ENCODE measurements around the gene GRIA4. TPM values are rescaled to one million over a fixed set of nuclear protein-coding genes. Genes with fewer than 3 reads are reported as not detected.
"Not testable (repeated sequence)": the region's sequence is repeated elsewhere in the genome, so short reads cannot be mapped to it uniquely, and the experiment has no call there.

Gene GRIA4
- polyA plus RNA-seq, 5 donors: 0.38 to 0.69 (median 0.51) TPM

DNA sequence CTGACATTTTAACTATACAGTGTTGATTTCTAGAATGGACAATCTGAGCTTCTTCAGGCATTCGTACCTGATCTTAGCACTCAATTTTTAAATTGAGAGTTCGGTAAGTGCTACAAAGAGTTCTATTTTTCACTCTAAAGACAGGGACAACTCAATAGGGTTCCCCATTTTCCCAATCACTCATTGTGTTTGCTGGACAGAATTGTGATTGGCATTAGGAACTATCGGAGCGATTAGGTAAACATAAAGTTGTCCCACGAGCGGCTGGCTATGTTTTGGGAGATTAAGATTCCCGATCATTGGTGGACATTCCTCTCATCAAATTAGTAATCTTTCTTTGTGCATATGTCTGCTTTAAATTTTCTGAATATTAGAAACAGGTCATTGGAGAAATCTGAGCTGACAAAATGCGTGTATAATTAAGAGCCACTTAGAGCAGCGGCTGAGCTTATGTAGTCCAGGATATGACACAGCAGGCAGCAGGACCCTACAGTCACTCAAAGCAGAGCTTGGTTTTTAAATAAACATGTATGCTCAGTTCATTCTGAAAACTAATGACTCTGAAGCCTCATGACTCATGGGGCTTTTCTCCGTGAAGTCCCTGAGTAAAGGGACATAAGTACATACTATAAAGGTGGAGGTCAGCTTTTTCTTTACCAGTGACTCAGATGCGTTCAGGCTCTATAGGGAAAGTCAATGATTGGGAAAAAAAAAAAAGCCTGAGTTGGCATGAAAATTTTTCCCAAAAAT is 109.4 kb downstream of the GRIA4 start:
- DNase-seq: no peak

DNA sequence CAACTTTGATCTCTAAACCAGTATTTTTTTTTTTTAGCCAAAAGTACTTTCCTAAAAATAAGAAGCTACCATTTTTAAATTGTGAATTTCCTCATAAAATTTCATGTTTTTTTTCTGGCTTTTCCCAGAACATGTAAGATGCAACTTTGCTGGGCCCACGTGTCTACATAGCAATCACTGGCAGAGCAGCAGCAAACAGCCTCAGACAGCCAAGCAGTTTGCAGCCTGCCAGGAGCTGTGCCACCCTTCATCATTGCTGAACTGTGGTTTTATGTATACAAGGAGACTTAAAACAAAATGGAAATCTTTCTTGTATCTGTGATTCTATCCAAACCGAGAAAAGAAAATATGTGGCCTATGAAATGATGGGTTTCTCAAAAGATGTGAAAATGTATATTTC is 110.2 kb downstream of the GRIA4 start:
- no peak for DNase-seq

DNA sequence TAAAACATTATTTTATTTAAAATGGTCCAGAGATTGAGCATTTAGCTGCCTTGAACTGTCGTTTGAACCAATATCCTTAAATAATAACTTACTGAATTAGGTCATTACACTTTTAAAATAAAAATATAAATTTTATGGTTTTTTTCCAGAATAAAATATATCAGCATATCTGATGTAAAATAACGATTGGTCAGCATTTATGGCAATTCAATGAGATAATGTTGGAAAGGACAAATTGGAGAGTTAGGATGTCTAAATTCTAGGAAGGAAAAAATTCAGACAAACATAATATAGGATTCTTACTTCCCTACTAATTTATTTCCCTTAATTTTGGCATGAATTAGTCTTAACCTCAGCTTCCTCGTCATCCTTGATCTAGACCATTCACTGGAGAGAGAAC is 113.4 kb downstream of the GRIA4 start:
- no peak for DNase-seq

DNA sequence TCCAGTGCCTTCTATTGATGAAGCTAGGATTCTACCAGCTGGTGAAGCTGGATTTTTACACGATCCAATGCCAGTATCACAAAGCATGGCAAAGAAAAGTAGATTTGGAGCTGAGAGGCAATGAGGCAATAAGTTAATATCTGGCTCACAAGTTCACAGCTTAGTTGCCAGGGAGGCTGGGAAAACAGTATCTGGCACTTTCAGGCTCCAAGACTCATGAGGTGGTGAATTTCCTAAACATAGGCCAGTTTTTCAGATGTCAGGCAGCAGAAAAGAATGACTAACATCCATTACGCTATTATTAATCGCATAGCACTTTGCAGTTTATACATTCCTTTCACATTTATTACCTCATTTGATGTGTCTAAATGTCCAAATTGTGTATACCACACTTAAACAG is 122.7 kb downstream of the GRIA4 start:
- no peak for DNase-seq

DNA sequence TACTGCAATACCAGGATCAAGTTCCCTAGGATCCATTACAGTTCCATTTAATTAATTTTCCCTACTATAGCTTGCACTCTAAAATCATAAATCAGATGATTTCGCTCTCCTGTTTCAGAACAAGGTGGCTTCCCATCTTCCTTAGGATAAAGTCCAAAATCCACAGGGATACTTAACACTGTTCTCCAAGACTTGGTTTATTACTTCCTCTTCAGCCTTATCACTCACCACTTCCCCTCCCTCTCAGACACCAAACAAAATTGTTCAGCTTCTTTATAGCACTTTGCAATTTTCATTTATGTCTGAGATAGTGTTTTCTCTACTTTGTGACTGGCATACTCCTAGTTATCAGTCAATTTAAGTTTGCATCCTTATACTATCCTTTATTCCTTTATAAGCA is 124.6 kb downstream of the GRIA4 start:
- DNase-seq: no peak

DNA sequence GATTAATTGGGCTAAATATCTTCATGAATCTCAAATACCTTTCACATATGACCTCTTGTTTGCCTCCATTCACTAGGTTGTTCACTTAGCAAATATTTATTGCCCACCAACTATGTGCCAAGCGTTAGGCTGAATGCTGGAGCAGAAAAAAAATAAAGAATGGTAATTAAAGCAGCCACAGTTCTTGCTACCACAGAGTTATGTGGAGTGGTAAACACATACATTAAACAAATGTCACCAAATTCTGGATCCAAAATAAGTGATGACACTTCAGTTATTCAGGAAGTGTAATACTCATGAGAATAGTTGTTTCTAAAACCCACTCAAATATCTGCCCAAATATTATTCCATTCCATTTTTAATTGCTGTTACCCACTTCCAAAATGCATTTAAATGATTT is 128.4 kb downstream of the GRIA4 start:
- DNase-seq: no peak

DNA sequence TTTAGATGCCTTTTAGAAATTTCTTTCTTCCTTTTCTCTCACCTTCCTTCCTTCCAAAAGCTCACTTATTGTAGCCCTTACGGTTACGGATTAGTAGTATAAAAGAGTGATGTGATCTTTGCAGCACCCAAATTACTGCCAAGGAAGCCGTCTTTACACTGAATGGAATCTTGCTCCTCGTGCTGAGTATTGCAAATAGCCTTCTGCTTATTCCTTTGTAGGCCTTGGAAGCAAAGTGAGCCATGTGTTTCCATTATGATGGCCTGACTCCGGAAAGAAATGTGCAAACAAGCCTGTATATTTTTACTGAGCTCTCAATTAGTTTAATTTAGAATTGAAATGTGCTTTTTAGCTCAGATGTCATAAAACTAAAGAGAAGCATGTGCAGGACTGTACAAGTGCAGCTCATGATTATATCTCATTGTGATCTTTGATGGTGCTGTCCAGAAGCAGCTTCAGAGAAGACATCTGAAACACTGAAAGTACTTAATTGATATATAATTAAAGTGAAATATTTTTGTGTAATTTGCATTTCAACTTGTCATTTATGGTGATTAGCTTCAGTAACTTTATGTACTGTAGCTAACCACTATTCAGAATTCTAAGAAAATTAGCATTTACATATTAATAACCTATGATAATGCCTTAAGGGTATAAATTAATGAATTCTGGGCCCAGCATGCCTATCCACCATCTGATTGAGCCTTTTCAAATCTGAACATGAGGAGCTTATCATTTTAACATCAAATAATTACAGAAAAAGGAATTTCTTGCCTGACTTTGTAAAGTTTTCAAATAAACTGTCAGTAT is 129.3 kb downstream of the GRIA4 start:
- no peak for DNase-seq

DNA sequence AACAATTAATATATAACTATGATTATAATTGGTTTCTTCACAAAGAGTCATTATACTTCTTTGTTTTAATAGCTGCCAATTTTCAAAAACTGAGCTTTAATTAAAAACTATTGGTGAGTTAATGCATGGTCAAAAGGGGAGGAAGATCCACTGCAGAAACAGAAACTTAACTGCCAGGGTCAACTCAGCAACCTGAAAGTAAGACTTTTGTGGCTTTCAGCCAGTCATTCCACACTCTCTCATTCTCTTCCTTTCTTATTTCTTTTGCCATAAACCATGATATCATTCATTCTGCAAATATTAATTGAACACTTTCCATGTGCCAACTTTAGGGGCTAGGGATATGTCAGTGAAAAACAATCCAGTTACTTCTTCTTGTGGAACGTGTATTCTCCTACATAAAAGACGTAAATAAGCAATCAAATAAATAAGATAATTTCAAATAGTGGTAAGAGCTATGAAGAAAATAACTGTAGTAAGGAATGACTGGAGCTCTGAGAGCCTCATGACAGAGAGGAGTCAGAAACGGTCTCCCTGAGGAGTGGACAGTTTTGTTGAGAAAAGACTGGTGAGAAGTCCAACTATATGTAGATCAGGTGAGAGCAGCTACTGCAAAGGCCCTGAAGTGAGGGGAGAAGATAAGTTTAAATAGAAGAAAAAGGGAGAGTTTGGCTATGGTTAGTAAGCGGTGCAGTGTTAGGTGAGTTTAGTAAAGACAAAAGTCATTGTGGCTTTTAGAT is 130.5 kb downstream of the GRIA4 start:
- no peak for DNase-seq

DNA sequence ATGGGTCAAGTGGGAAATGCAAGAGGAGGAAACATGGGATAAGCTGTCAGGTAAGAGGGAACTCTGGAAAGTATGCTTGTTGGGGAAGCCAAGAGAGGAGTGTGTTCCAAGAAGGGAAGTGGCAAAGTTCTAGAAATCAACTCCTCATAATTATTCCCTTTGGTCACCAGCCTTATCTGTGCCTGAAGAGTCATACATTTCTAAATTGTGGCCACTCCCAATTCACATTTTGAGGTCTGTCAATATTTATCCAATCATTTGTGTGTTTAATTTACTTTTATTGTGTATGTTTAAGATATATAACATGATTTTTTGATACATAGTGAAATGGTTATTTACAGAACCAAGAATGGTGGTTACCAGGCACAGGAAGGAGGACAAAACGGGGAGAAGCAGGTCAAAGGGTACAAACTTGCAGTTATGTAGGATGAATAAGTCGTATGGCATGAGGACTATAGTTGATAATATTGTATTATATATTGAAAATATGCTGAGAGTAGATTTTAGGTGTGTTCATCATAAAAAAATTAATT is 131.7 kb downstream of the GRIA4 start:
- DNase-seq: no peak

DNA sequence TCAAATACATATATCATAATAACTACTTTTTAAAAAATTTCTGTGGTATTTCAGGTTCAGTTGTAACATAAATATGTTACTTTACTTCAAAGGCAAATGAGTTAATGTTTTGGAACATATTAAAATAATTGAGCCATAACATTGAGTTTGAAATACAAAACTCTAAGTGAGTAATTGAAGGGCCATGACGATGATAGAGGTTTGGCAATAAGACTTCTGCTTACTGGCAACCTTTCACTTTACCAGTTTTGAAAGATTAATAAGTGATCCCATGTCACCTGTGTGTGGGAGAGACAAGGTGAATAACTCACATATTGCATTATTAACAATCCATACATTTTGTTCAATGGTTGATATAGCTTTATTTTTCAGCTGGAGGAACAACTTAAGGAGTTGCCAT is 144.4 kb downstream of the GRIA4 start:
- no peak for DNase-seq

DNA sequence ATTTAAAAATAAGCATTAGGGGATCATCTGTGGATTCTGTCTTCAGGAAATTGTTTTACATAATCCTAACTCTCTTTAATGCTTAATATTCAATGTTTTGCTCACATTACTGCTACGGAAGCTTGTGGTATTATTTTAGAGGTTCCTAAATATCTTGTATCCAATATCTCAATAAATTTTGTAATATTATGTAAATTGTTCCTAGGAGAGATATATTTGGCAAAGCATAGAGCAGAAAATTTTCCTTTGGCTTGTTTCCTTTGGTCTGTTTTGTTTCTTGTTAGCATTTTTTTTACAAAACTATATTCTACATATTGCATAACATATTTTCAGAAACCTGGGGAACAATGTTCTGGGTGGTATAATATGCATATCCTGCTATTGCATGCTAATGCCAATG is 144.8 kb downstream of the GRIA4 start:
- DNase-seq: no peak

DNA sequence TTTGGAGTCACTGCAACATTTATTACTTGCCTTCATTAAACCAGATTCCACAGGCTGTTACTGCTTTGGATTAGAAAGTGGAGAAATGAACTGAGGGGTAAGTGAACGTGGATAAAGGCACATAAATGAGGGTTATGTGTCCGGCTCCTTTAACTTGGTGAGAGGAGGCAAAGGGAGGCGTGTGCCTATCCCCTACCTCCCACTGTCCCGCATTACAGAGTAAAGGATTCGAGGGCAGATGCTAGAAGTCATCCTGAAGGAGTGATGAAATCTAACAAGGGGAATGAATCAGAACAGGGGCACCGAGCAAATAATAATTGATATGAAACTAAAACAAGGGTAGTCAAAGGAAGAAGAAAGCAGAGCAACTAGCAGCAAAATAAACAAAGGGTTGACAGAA is 147.2 kb downstream of the GRIA4 start:
- no peak for DNase-seq

DNA sequence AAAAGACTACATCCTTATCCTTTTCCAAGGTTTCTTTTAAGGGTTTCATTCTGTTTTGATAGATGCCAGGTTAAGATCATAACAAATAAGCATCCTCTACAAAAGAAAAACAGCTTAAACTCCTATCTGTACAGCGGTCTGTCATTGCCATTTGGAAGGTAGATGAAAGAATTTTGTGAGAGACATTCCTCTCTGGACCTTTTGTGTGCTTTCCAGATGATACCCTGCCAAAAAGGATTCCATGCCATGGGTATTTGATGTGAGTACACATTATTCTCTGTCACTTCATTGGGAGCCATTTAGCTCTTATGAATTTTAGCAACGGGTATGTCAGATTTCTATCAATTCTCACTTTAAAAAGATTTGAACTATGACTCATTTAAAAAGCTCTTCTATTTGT is 153.7 kb downstream of the GRIA4 start:
- DNase-seq: no peak

DNA sequence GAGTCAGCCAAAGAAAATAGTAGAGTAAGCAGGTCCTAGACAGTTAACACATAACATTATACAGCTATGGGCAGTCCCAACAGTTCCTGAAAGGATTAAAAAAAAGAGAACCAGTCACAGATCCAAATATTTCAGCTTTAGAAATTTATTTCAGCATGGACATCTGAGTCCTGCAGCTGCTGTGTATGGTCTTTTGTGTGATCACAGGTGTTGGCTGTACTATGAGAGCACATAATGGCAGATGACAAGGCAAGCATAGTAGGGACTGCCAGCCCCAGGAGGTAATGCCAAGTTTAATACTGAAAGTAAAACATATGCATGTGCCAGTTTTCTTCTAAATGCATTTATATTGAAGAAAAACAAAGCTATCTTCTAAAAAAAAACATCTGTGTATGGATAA is 158.1 kb downstream of the GRIA4 start:
- DNase-seq: no peak

DNA sequence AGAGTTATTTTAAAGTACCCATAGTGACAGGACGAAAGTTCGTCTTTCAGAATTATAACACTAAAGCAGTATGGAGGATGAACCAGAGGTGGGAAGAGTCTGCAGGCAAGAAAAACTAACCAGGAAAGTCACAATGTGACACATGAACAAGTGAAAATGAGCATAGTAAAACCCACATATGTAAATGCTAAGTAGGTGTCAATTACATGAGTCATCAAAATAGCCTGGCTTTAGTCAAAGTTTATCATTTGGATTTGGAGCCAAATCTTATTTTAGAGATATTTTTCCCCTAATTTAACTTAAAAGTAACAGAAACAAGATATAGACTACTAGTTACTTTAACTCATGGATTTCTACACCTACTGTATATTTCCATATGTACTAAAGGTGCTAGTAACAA is 159.8 kb downstream of the GRIA4 start:
- no peak for DNase-seq

DNA sequence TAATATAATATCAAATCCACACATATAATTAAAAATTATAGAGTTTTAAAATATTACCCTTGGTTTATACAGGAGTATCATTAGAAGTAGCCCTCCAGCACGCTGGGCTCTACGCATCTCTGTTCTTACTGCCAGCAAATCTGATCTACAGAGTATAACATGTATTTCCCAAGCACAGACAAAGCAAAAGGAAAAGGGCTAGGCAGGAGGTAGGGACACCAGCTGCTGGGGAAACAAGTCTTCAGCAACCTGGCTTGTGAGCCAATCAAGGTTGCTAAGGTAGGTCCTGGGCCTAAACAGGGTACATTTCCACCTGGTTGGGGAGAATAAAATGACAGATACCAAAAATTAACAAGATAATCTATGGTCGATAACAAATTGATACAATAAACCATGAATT is 163.6 kb downstream of the GRIA4 start:
- not testable (repeated sequence) for DNase-seq

DNA sequence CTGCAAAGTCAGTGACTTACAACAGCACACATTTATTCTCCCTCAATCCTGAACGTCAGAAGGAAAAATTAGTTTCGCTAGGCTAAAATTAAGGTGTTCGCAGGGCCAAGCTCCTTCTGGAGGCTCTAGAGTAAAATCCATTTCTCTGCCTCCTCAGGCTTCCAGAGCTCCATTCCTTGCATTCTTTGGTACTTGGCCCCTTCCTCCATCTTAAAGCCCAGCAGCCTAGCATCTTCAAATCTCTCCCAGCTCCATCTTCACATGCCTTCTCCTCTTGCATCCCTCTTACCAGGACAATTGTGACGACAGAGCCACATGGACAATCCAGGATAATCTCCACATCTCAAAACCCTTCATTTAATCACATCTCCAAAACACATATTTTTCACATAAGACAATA is 165.0 kb downstream of the GRIA4 start:
- no peak for DNase-seq

DNA sequence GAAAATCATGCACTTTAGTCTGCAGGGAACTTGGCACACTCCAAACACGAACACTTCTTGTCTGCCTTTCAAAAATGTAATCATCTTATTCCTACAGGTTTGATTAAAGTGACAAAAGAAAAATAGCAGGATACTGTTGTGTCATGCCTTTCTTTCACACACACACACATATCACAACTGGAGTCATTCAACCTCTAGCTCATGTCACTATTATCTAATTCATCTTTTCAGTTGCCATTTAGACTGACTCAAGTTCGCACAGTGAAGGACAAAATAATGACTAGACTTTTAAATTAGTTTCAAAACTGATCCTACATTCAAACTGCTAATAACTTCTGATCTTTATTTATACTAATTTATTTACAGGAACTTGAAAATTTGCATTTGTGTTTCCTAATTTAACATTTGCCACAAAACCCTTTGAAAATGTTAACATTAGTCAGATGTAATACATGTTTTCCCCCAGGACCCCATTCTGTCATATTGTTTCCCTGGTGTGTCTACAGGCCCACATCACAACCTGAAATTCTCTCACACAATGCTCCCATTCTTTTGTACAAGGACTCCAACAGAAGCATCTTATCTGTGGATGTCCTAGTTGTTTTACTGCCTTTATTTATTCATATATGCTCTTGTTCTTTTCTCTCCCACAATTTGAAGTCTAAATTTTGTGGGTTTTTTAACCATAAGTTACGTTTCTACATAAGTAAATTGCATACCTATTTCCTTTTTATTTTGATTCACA is 171.1 kb downstream of the GRIA4 start:
- DNase-seq: no peak

DNA sequence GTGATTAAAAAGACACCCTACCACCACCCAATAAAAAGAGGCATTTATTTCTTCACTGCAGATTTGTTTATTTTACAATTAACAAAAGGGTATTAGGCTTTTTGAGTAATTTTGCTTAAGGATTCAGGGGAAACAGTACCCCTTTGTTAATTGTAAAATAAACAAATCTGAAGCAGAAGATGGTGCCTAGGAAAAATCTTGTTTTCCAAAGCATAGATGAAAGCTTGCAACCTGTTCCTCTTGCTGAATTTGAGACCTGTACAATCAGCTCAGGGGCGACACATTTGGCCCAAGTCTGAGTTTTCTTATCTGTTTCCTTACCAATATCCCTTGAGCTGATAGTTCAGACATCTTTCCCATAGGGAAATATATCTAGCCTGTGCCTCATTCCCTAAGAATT is 171.9 kb downstream of the GRIA4 start:
- no peak for DNase-seq

DNA sequence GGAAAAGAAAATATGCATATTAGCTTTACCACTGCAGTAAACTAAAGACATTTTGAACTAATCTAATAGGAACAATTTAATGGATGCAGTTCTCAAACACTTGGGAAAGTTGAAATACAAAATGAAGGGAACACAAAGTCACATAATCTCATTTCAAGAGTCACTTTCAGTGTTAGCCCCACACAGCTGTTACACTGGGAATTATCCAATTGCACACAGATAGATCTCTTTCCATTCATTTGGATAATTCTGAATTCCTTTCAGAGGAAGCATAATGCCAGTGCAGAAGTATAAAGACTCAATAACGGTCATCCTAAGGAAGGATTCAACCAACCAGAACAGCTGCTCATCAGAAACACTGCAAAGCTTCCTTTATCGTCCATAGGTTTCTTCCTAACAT is 173.3 kb downstream of the GRIA4 start:
- DNase-seq: no peak

DNA sequence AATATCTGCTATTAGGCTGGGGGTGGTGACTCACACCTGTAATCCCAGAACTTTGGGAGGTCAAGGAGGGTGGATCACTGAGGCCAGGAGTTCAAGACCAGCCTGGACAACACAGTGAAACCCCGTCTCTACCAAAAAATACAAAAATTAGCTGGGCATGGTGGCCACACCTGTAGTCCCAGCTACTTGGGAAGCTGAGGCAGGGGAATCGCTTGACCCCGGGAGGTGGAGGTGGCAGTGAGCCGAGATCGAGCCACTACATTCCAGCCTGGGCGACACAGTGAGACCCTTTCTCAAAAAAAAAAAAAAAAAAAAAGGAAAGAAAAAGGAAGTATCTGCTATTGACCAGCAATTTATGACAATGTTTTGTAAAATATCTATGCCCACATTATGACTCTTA is 176.0 kb downstream of the GRIA4 start:
- DNase-seq: not testable (repeated sequence)

DNA sequence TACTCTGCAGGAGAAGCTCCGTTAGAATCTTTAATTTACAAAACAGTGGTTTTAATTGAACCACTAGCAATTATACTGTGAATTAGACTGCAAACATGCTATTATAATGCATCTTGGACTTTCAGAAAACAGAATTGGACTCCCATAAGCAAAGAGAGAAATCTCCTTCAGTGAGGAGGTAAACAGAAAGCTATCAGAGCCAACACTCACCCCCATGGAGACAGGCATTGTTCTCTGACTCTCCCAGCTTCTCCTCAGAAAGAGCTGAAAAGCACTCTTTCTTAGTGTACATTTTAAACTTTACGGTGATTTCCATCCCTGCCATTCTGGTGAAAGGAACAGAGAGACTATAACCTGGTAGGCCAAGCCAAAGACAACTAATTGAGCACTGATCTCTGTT is 176.9 kb downstream of the GRIA4 start:
- no peak for DNase-seq

Data from right lung (tissue), 5 donors.